Activated CD8-positive, alpha-beta T cell treated with anti-CD3 and anti-CD28 coated beads for 36 hours (primary cell): Measurements from ENCODE around the gene PROB1. TPM values are rescaled to one million over a fixed set of nuclear protein-coding genes. Genes with fewer than 3 reads are reported as not detected.

Source experiments
- ATAC-seq: fragments of 200-7000 bp; cut with Tn5 transposase; one replicate; pipeline ENCODE4 v1.10.0; 2021; ENCODE audit warnings: mild to moderate bottlenecking, moderate library complexity
- CTCF ChIA-PET: fragments of 350-600 bp; sonication (Branson Sonifier 250); formaldehyde crosslinking; loops from one replicate; lab custom pipeline; 2021; ENCODE audit warnings: antibody characterized with exemption; lab: Charles Lee
- POLR2A ChIA-PET: fragments of 350-600 bp; sonication (Branson Sonifier 250); formaldehyde crosslinking; loops from one replicate; lab custom pipeline; 2021; ENCODE audit warnings: antibody characterized with exemption; lab: Charles Lee
- DNase-seq: peaks from one replicate; pipeline ENCODE4 v3.0.0-alpha.2; 2020
- H3K27ac Mint-ChIP-seq: one replicate; pipeline ENCODE4 v1.8.0; 2021; ENCODE audit warnings: mild to moderate bottlenecking, mixed read lengths
- H3K27me3 Mint-ChIP-seq: one replicate; pipeline ENCODE4 v1.8.0; 2021; ENCODE audit warnings: mixed read lengths
- H3K36me3 Mint-ChIP-seq: one replicate; pipeline ENCODE4 v1.8.0; 2021; ENCODE audit warnings: low read depth, mixed read lengths
- H3K4me1 Mint-ChIP-seq: one replicate; pipeline ENCODE4 v1.8.0; 2021; ENCODE audit warnings: low read depth, mixed read lengths
- H3K4me3 Mint-ChIP-seq: one replicate; pipeline ENCODE4 v1.8.0; 2021; ENCODE audit warnings: mild to moderate bottlenecking, moderate library complexity, mixed read lengths
- H3K9me3 Mint-ChIP-seq: one replicate; pipeline ENCODE4 v1.8.0; 2021; ENCODE audit warnings: mixed read lengths
- intact Hi-C: fragments of 100-400 bp; cut with micrococcal nuclease; formaldehyde crosslinking; loops from one replicate; pipeline ENCODE4 v1.10.0; 2022
- total RNA-seq, 2 experiments: library from RNA; stranded (reverse); gene quantifications; one replicate each; pipeline ENCODE4 v1.2.3, GENCODE V29; 2021
- TF ChIP-seq, protein P1 (sequence below): fragments of 200-600 bp; IDR thresholded peaks from one replicate; pipeline ENCODE4 v1.8.0; 2022; ENCODE audit warnings: antibody characterized with exemption, mild to moderate bottlenecking

The PROB1 gene
- total RNA-seq, 2 experiments from 2014 or later: 3.9 to 4.1 TPM

DNA sequence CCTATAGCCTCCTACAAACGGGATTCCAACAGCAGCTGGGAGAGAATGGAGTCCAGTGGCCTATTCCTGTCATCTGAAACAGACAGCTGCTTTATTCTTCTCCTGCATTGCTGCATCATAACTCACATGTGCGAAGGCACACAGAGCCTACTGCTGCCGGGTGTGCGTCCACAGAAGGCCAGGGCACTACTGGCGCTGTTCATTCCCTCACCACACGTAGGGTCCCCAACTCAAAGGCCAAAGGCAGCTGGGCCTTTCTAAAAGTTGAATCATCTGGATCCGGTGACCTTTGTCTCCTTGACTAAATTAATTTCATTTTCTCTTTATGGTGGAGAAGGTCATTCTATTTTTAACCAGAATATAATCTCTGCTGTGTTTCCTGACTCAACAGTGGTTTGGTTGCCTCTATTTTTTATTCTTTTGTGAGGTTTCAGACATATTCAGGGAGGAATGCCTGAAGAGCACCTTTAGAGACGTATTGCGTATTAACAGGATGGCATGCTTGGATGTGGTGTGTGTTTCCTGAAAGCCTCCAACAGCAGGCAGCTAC, 19.8 kb upstream of the PROB1 start:
- ChIA-PET POLR2A (interaction anchor here (0.9 to 4.1 kb wide), 11 partner anchors 10 to 333 kb away, joined by 3 to 49 read pairs (median 3); partner anchors contain the start of genes SMIM33, SPATA24 and UBE2D2), CTCF (interaction anchor here (1.2 to 13.9 kb wide), 9 partner anchors 8 to 102 kb away, joined by 3 to 444 read pairs (median 4); partner anchors contain the start of genes PAIP2 and SPATA24)
- peaks cover 32% of the 10 kb centered on the region for H3K36me3 Mint-ChIP-seq
- DNase-seq (peak; percentile 55), ATAC-seq (peak; percentile 47)
- no peaks in the 10 kb centered on the region for H3K9me3 Mint-ChIP-seq
- H3K4me3 Mint-ChIP-seq: peak overlapping the region; percentile 49
- intact Hi-C loops: no loop called here
- H3K4me1 Mint-ChIP-seq: peaks cover 45% of the 10 kb centered on the region
- H3K27me3 Mint-ChIP-seq: no peaks in the 10 kb centered on the region
- TF ChIP-seq, protein P1, sequence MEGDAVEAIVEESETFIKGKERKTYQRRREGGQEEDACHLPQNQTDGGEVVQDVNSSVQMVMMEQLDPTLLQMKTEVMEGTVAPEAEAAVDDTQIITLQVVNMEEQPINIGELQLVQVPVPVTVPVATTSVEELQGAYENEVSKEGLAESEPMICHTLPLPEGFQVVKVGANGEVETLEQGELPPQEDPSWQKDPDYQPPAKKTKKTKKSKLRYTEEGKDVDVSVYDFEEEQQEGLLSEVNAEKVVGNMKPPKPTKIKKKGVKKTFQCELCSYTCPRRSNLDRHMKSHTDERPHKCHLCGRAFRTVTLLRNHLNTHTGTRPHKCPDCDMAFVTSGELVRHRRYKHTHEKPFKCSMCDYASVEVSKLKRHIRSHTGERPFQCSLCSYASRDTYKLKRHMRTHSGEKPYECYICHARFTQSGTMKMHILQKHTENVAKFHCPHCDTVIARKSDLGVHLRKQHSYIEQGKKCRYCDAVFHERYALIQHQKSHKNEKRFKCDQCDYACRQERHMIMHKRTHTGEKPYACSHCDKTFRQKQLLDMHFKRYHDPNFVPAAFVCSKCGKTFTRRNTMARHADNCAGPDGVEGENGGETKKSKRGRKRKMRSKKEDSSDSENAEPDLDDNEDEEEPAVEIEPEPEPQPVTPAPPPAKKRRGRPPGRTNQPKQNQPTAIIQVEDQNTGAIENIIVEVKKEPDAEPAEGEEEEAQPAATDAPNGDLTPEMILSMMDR: no peak
- H3K27ac Mint-ChIP-seq: peak overlapping the region; percentile 96

DNA sequence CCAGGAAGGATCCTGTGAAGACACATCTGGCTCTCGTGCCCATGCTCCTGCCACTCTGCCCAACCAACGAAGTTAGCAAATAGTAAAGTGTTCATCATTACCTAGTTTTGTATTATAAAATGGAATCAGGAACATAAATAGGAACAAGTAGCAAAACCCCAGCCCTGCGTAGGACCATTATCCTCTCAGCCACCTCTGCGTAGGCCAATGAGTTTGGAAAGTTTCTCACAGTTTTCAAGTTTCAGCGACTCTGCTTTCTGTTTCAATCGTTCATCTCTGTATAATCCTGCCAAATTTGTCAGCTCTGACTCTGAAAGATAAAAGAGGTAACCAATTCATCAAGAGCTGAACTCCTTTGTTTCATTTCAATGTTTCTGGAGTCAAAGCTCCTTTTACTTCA, 19.1 kb upstream of the PROB1 start:
- peak; percentile 46 for ATAC-seq
- H3K27me3 Mint-ChIP-seq: no peaks in the 10 kb centered on the region
- no peaks in the 10 kb centered on the region for H3K9me3 Mint-ChIP-seq
- ChIA-PET POLR2A (interaction anchor here (0.9 to 4.1 kb wide), 7 partner anchors 10 to 334 kb away, joined by 3 to 49 read pairs (median 4); partner anchors contain the start of genes SMIM33, SPATA24 and UBE2D2), CTCF (interaction anchor here (1.2 to 13.9 kb wide), 7 partner anchors 9 to 103 kb away, joined by 3 to 444 read pairs (median 7); partner anchors contain the start of gene SPATA24)
- no peak overlapping the region for H3K4me3 Mint-ChIP-seq
- H3K27ac Mint-ChIP-seq: peak overlapping the region; percentile 96
- peaks cover 29% of the 10 kb centered on the region for H3K36me3 Mint-ChIP-seq
- peak; percentile 35 for DNase-seq
- H3K4me1 Mint-ChIP-seq: peaks cover 45% of the 10 kb centered on the region
- TF ChIP-seq, protein P1: no peak
- intact Hi-C loops: no loop called here

DNA sequence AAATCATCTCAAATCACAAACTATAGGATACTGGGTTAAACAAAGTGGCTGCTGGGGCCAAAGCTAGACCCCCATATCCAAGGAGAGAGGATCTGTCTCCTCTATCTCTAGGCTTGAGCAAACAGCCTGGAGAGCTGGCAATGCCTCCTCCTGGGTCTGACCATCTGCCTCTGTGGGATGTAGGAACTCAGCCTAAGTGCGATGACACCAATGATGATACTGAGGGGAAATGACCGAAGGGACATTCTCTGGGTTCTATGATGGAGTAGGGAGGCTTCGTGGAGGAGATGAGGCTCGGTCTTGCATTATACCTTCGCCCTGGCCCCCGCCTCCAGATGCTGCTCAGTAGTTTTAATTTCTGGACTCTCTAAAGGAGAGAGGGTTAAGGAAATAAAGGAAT, 18.2 kb upstream of the PROB1 start:
- peak overlapping the region; percentile 96 for H3K27ac Mint-ChIP-seq
- DNase-seq: no peak
- ATAC-seq: no peak
- H3K9me3 Mint-ChIP-seq: no peaks in the 10 kb centered on the region
- H3K27me3 Mint-ChIP-seq: no peaks in the 10 kb centered on the region
- H3K4me1 Mint-ChIP-seq: peaks cover 45% of the 10 kb centered on the region
- ChIA-PET CTCF (interaction anchor here (1.9 to 13.9 kb wide), 3 partner anchors 9 to 104 kb away, joined by 11 to 444 read pairs (median 17); partner anchors contain the start of gene SPATA24), POLR2A (interaction anchor here (0.6 to 4.1 kb wide), 3 partner anchors 9 to 148 kb away, joined by 3 to 49 read pairs (median 4); partner anchors contain the start of genes SPATA24 and UBE2D2)
- no peak overlapping the region for H3K4me3 Mint-ChIP-seq
- intact Hi-C loops: no loop called here
- peaks cover 23% of the 10 kb centered on the region for H3K36me3 Mint-ChIP-seq
- TF ChIP-seq, protein P1: no peak

DNA sequence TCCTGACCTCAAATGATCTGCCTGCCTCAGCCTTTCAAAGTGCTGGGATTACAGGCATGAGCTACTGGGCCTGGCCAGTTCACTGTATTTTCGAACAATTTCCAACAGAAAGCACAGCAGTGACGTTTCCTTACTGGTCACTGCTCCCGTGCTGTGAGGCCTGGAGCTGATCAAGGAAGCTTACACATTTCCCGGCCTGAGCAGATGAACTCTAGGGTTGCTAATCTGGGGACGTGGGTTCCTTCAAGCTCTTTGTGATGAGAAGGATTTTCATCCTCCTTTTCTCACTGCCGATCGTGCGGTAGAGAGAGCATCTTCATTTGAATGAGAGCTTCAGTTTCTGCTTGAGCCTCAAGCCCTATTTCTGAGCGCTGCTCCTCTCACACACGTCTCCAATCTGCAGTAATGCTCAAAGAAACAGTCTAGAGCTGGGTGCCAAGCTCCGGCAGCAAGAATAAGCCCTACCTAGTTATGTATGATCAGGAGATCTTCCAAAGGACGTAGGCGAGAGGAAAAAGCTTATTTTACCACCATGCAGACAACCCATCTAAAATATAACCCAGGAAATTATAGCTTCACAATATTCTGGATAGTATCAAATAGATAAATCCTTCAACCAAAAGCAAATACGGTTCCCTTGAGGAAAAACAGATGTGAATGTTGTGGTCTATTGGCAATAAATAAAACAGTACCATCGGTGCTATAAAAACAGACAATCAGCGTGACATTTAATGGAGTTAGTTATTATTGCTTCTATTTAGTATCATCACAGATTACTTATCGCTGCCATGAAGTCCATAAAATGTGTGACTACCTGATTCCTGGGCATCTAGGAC, 16.3 kb upstream of the PROB1 start:
- Mint-ChIP-seq H3K4me3 (no peak overlapping the region), H3K27ac (no peak overlapping the region), H3K27me3 (no peaks in the 10 kb centered on the region), H3K4me1 (peaks cover 45% of the 10 kb centered on the region), H3K36me3 (peaks cover 14% of the 10 kb centered on the region), H3K9me3 (no peaks in the 10 kb centered on the region)
- ChIA-PET CTCF (interaction anchor here (0.8 to 2.3 kb wide), 7 partner anchors 9 to 207 kb away, joined by 3 to 19 read pairs (median 4); no protein-coding TSS in a partner anchor), POLR2A (interaction anchor here (0.8 to 2.4 kb wide), 3 partner anchors 11 to 135 kb away, joined by 3 to 5 read pairs (median 4); partner anchors contain the start of gene SMIM33)
- TF ChIP-seq, protein P1: no peak
- ATAC-seq (no peak), DNase-seq (no peak)
- intact Hi-C loops: no loop called here
